IMR-90 (cell line): ENCODE data around the gene BDKRB1. TPM values are rescaled to one million over a fixed set of nuclear protein-coding genes. Genes with fewer than 3 reads are reported as not detected.

Experiments used
- ATAC-seq: fragments of 200-7000 bp; cut with Tn5 transposase; 2 replicates; pipeline ENCODE4 v1.9.1; 2020; ENCODE audit warnings: low read depth, mild to moderate bottlenecking, moderate library complexity
- BruUV-seq: library from RNA; stranded (reverse); fragments of 400-500 nt; replicated peaks from 2 replicates; lab custom pipeline; 2021; lab: Mats Ljungman, UMichigan
- CTCF ChIA-PET: fragments of 300-600 bp; formaldehyde crosslinking; extraction: SDS; loops from one replicate; lab custom pipeline; 2021; ENCODE audit warnings: antibody characterized with exemption; lab: Yijun Ruan, JAX
- POLR2A ChIA-PET: fragments of 300-600 bp; sonication (Branson Sonifier 250); formaldehyde crosslinking; loops from one replicate; lab custom pipeline; 2022; ENCODE audit warnings: antibody characterized with exemption; ENCODE audit not compliant: unreplicated experiment; lab: Charles Lee
- DNase-seq: peaks from one replicate; pipeline ENCODE4 v3.0.0; 2013
- H2AFZ ChIP-seq: replicated peaks from 2 replicates; pipeline ENCODE3; 2013; ENCODE audit warnings: low read length, mild to moderate bottlenecking; ENCODE audit not compliant: poor library complexity
- H2AK5ac ChIP-seq: 2 replicates; pipeline ENCODE4 v1.6.1; 2013; ENCODE audit warnings: low read depth, low read length, inconsistent platforms
- H2AK9ac ChIP-seq: replicated peaks from 2 replicates; pipeline ENCODE3; 2013; ENCODE audit warnings: mild to moderate bottlenecking, low read depth, low read length, moderate library complexity; ENCODE audit not compliant: poor library complexity
- H2BK120ac ChIP-seq: 2 replicates; pipeline ENCODE4 v1.6.1; 2013; ENCODE audit warnings: low read depth, low read length, inconsistent platforms
- H2BK15ac ChIP-seq: 3 replicates; pipeline ENCODE4 v1.6.1; 2013; ENCODE audit warnings: low read depth, low read length, inconsistent platforms
- H2BK20ac ChIP-seq: 2 replicates; pipeline ENCODE4 v1.6.1; 2013; ENCODE audit warnings: low read depth, mild to moderate bottlenecking, inconsistent platforms, low read length, moderate library complexity
- H2BK5ac ChIP-seq: 2 replicates; pipeline ENCODE4 v1.6.1; 2013; ENCODE audit warnings: mild to moderate bottlenecking, low read depth, low read length, inconsistent platforms; ENCODE audit not compliant: poor library complexity, severe bottlenecking
- H3K14ac ChIP-seq: replicated peaks from 2 replicates; pipeline ENCODE4 v1.6.1; 2013; ENCODE audit warnings: low read depth, low read length, inconsistent platforms
- H3K18ac ChIP-seq: 2 replicates; pipeline ENCODE4 v1.6.1; 2013; ENCODE audit warnings: low read depth, low read length, control low read depth
- H3K23ac ChIP-seq: 2 replicates; pipeline ENCODE4 v1.6.1; 2013; ENCODE audit warnings: low read depth, low read length, inconsistent platforms
- H3K27ac ChIP-seq: 2 replicates; pipeline ENCODE4 v1.5.1; 2013; ENCODE audit warnings: mild to moderate bottlenecking, control low read depth, low read length; ENCODE audit not compliant: insufficient read depth
- H3K27me3 ChIP-seq: 2 replicates; pipeline ENCODE4 v1.6.1; 2013; ENCODE audit warnings: low read length; ENCODE audit not compliant: control insufficient read depth, insufficient read depth
- H3K36me3 ChIP-seq: 2 replicates; pipeline ENCODE4 v1.6.1; 2013; ENCODE audit warnings: low read length, mixed read lengths; ENCODE audit not compliant: control insufficient read depth, insufficient read depth
- H3K4ac ChIP-seq: 2 replicates; pipeline ENCODE4 v1.6.1; 2013; ENCODE audit warnings: low read depth, low read length, inconsistent platforms
- H3K4me1 ChIP-seq: 2 replicates; pipeline ENCODE4 v1.6.1; 2013; ENCODE audit warnings: low read length, mixed read lengths; ENCODE audit not compliant: control insufficient read depth, insufficient read depth
- H3K4me2 ChIP-seq: 2 replicates; pipeline ENCODE4 v1.6.1; 2013; ENCODE audit warnings: low read depth, mild to moderate bottlenecking, control low read depth, low read length, moderate library complexity
- H3K4me3 ChIP-seq: 2 replicates; pipeline ENCODE4 v1.5.1; 2013; ENCODE audit warnings: low read depth, mild to moderate bottlenecking, control low read depth, low read length, moderate library complexity; ENCODE audit not compliant: insufficient read depth
- H3K56ac ChIP-seq: 2 replicates; pipeline ENCODE4 v1.6.1; 2013; ENCODE audit warnings: low read length, inconsistent platforms; ENCODE audit not compliant: insufficient read depth; ENCODE audit errors: extremely low read depth
- H3K79me1 ChIP-seq, 2 experiments: 2 replicates each; pipeline ENCODE4 v1.6.1; 2013; ENCODE audit warnings: low read length in 2 of 2, inconsistent platforms in 1 of 2, low read depth in 1 of 2
- H3K9ac ChIP-seq: 2 replicates; pipeline ENCODE4 v1.6.1; 2013; ENCODE audit warnings: low read depth, low read length, control low read depth
- H3K9me1 ChIP-seq: 2 replicates; pipeline ENCODE4 v1.6.1; 2013; ENCODE audit warnings: low read length, inconsistent platforms; ENCODE audit not compliant: insufficient read depth
- H3K9me3 ChIP-seq: 2 replicates; pipeline ENCODE4 v1.6.1; 2013; ENCODE audit warnings: low read length; ENCODE audit not compliant: control insufficient read depth, insufficient read depth
- H4K20me1 ChIP-seq: 2 replicates; pipeline ENCODE4 v1.6.1; 2013; ENCODE audit warnings: low read length, inconsistent platforms; ENCODE audit not compliant: insufficient read depth
- H4K5ac ChIP-seq: 2 replicates; pipeline ENCODE4 v1.6.1; 2013; ENCODE audit warnings: mild to moderate bottlenecking, low read depth, low read length, control low read depth
- H4K8ac ChIP-seq, 2 experiments: 2 replicates each; pipeline ENCODE4 v1.6.1; 2013; ENCODE audit warnings: low read depth in 2 of 2, low read length in 2 of 2, control low read depth in 1 of 2, inconsistent platforms in 1 of 2
- H4K91ac ChIP-seq: 2 replicates; pipeline ENCODE4 v1.6.1; 2013; ENCODE audit warnings: low read depth, low read length, inconsistent platforms; ENCODE audit not compliant: insufficient read depth
- FOS ChIP-seq: fragments of 150-350 bp; IDR thresholded peaks from 2 replicates; pipeline ENCODE4 v1.6.1; 2016; ENCODE audit warnings: low read depth, low read length
- RCOR1 ChIP-seq: IDR thresholded peaks from 2 replicates; pipeline ENCODE4 v1.6.1; 2012; ENCODE audit warnings: mild to moderate bottlenecking, low read length, improper control_type of control experiment; ENCODE audit not compliant: insufficient replicate concordance
- WGBS, 2 experiments: methylation state at CpG; one replicate each; pipeline versions ENCODE4 v1.1.5 to v1.1.7; 2013; ENCODE audit warnings: missing lambda C conversion rate in 2 of 2; ENCODE audit not compliant: insufficient read length in 1 of 2; ENCODE audit errors: extremely low coverage in 2 of 2; 5-methylcytosine and 5-hydroxymethylcytosine counted together
- dilution Hi-C: fragments of 300-500 bp; cut with HindIII; formaldehyde crosslinking; loops from one replicate; pipeline ENCODE4 v1.14.3; 2018; ENCODE audit warnings: low sequenced_read_pairs; ENCODE audit not compliant: unreplicated experiment
- in situ Hi-C: fragments of 300-500 bp; cut with MboI; formaldehyde crosslinking; loops from 3 replicates; pipeline ENCODE4 v1.14.3; 2019; ENCODE audit warnings: low sequenced_read_pairs, inconsistent platforms, mixed read lengths
- intact Hi-C: fragments of 100-400 bp; cut with micrococcal nuclease; formaldehyde crosslinking; loops from 2 replicates; pipeline ENCODE4 v1.10.0; 2022
- polyA plus RNA-seq, 3 experiments: library from polyadenylated mRNA; depleted of rRNA; stranded (reverse); fragments of >200 nt; gene quantifications; 2 replicates each; pipeline ENCODE4 v1.2.3, GENCODE V29; 2012; ENCODE audit warnings: low replicate concordance in 1 of 3
- total RNA-seq: library from RNA; depleted of rRNA; stranded (reverse); fragments of >200 nt; gene quantifications from 2 replicates; pipeline ENCODE4 v1.2.3, GENCODE V29; 2012

BDKRB1 gene
- total and polyA plus RNA-seq, 2 of the 4 experiments (the other 2 are of a cell fraction), result 56.5 to 130 TPM

DNA sequence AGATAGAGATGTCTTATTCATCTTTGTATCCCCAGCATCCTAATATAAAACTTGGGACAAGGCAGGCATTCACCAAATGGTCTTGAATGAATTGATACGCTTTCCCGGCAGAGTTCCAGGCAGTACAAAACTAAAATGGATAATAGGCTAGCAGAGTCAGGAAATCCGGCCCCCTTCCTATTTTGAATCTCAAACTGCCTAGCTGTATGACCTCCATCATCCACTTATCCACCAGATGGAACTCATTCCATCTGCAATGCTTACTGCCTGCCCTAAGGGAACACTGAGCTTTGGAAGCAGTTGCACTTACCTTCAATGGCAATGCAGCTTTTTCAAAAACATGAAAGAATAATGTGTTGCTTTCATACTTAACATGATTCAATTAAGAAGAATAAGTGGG, 43.4 kb downstream of the BDKRB1 start:
- in situ Hi-C loops, result loop anchor here (5.0 kb wide), 1 partner anchor 128 kb away; no protein-coding TSS in a partner anchor
- no peak overlapping the region for H3K4ac ChIP-seq
- ATAC-seq, result no peak
- H3K9ac ChIP-seq, result no peak overlapping the region
- no peak overlapping the region for H3K14ac ChIP-seq
- no peak overlapping the region for H3K4me2 ChIP-seq
- H2AFZ ChIP-seq, result no peak overlapping the region
- H3K27ac ChIP-seq, result no peak overlapping the region
- H3K23ac ChIP-seq, result no peak overlapping the region
- no peaks in the 10 kb centered on the region for H4K20me1 ChIP-seq
- no peaks in the 10 kb centered on the region for H3K9me1 ChIP-seq
- no peaks in the 10 kb centered on the region for H3K27me3 ChIP-seq
- TF ChIP-seq RCOR1 (no peak), FOS (no peak)
- no peak overlapping the region for H2AK9ac ChIP-seq
- intact Hi-C loops, result no loop called here
- no peak overlapping the region for H2BK120ac ChIP-seq
- H3K4me3 ChIP-seq, result no peak overlapping the region
- no TSS peak for BruUV-seq
- no peak overlapping the region for H4K91ac ChIP-seq
- H3K36me3 ChIP-seq, result peaks cover 14% of the 10 kb centered on the region
- H4K5ac ChIP-seq, result no peak overlapping the region
- no peak overlapping the region for H2BK5ac ChIP-seq
- H3K4me1 ChIP-seq, result no peaks in the 10 kb centered on the region
- H3K56ac ChIP-seq, result no peak overlapping the region
- no CpG with 5 or more reads among the region's 3 CpGs for WGBS, 2 experiments
- H4K8ac ChIP-seq, result no peak overlapping the region
- no peak overlapping the region for H2BK15ac ChIP-seq
- dilution Hi-C loops, result no loop called here
- ChIA-PET CTCF (no interaction called here), POLR2A (no interaction called here)
- no peak overlapping the region for H2AK5ac ChIP-seq
- H2BK20ac ChIP-seq, result no peak overlapping the region
- H3K79me1 ChIP-seq, result no peaks in the 10 kb centered on the region
- no peak overlapping the region for H3K18ac ChIP-seq
- no peaks in the 10 kb centered on the region for H3K9me3 ChIP-seq
- no peak for DNase-seq
